H1 (cell line): Measurements from ENCODE around the gene TLR1.

Experiments
- CTCF ChIP-seq, 3 experiments: IDR thresholded peaks; 1 replicate in 2 of 3; 2 replicates in 1 of 3; pipeline versions ENCODE4 v1.5.1 to v1.6.1; 2011; ENCODE audit warnings: low read length in 3 of 3, mild to moderate bottlenecking in 3 of 3, inconsistent platforms in 2 of 3, low read depth in 1 of 3, moderate library complexity in 1 of 3; ENCODE audit not compliant: insufficient read depth in 1 of 3; ENCODE audit errors: control extremely low read depth in 1 of 3
- EZH2 ChIP-seq: fragments of 200-600 bp; sonication (generic); IDR thresholded peaks from 2 replicates; pipeline ENCODE4 v1.7.1; 2012; ENCODE audit warnings: low read depth, mild to moderate bottlenecking, moderate library complexity, low read length, inconsistent platforms; ENCODE audit not compliant: severe bottlenecking
- JUN ChIP-seq: IDR thresholded peaks from 2 replicates; pipeline ENCODE4 v1.6.1; 2011; ENCODE audit warnings: low read depth, mild to moderate bottlenecking, improper control_type of control experiment, low read length
- RAD21 ChIP-seq, 2 experiments: IDR thresholded peaks in 1 of 2; conservative IDR thresholded peaks in 1 of 2; 2 replicates each; pipeline ENCODE4 v1.6.1; 2011; ENCODE audit warnings: low read depth in 2 of 2, low read length in 2 of 2, improper control_type of control experiment in 1 of 2, inconsistent platforms in 1 of 2, mild to moderate bottlenecking in 1 of 2, moderate library complexity in 1 of 2
- SUZ12 ChIP-seq: fragments of 200-600 bp; sonication (generic); IDR thresholded peaks from 2 replicates; pipeline ENCODE4 v1.6.1; 2012; ENCODE audit warnings: mild to moderate bottlenecking, inconsistent platforms, low read length, moderate library complexity, mixed read lengths
- TAF1 ChIP-seq: IDR thresholded peaks from 2 replicates; pipeline ENCODE4 v1.6.1; 2011; ENCODE audit warnings: mild to moderate bottlenecking, low read depth, low read length
- YY1 ChIP-seq: IDR thresholded peaks from 2 replicates; pipeline ENCODE4 v1.6.1; 2011; ENCODE audit warnings: low read depth, mild to moderate bottlenecking, low read length

- no peak for TF ChIP-seq TAF1
- peak in 1 of 3 experiments; percentile 16; a peak in 1 of 4 replicates for TF ChIP-seq CTCF (IDR thresholded peaks at IDR 0.05; ENCODE audit: control extremely low read depth in 1 of 3, insufficient read depth in 1 of 3, low read depth in 1 of 3, low read length in 3 of 3)
- no peak for TF ChIP-seq JUN
- no peak for TF ChIP-seq YY1
- no peak for TF ChIP-seq EZH2
- TF ChIP-seq SUZ12: no peak
- TF ChIP-seq RAD21 (IDR thresholded peaks at IDR 0.05 in 1 of 2, conservative IDR thresholded peaks at IDR 0.05 in 1 of 2; ENCODE audit: low read depth in 2 of 2, low read length in 2 of 2): peak in 1 of 2 experiments; percentile 7; a peak in 1 of 4 replicates
Measured at GRCh38 chr4:38804654-38805295, at the start of gene TLR1.
